G401.6 (cell line): ENCODE results near the gene CCDC190.
"Not testable (repeated sequence)": the region's sequence is repeated elsewhere in the genome, so short reads cannot be mapped to it uniquely, and the experiment has no call there.

Source experiments
- FAIRE-seq: peaks from 2 replicates; lab custom pipeline; 2012; peaks lifted over from hg19 to GRCh38; lab: Jason Lieb, UNC

Gene CCDC190

GRCh38 chr1:162861101-162861500, at the start of gene CCDC190:
TSS of gene CCDC190 (minus strand) at chr1:162861175. CDS start at chr1:162859646, 1,529 bp downstream.
- no peak for FAIRE-seq

- FAIRE-seq: no peak
Observed at GRCh38 chr1:162910161-162910560, 49.2 kb upstream of the CCDC190 start.

- no peak for FAIRE-seq
Observed at GRCh38 chr1:162908780-162909179, 47.8 kb upstream of the CCDC190 start.

GRCh38 chr1:162908236-162908635, 47.3 kb upstream of the CCDC190 start:
- no peak for FAIRE-seq

GRCh38 chr1:162906485-162906884, 45.5 kb upstream of the CCDC190 start:
- no peak for FAIRE-seq

- no peak for FAIRE-seq
Observed at GRCh38 chr1:162905174-162906158, 44.5 kb upstream of the CCDC190 start.

- no peak for FAIRE-seq
Observed at GRCh38 chr1:162904579-162904978, 43.6 kb upstream of the CCDC190 start.

- no peak for FAIRE-seq
Observed at GRCh38 chr1:162904023-162904422, 43.0 kb upstream of the CCDC190 start.

- FAIRE-seq: no peak
Observed at GRCh38 chr1:162903246-162903645, 42.3 kb upstream of the CCDC190 start.

GRCh38 chr1:162902416-162902815, 41.4 kb upstream of the CCDC190 start:
- FAIRE-seq: no peak

GRCh38 chr1:162901243-162901642, 40.3 kb upstream of the CCDC190 start:
- FAIRE-seq: no peak

- FAIRE-seq: no peak
Observed at GRCh38 chr1:162899422-162900146, 38.6 kb upstream of the CCDC190 start.

GRCh38 chr1:162893612-162893908, 32.6 kb upstream of the CCDC190 start:
- no peak for FAIRE-seq

- FAIRE-seq: no peak
Observed at GRCh38 chr1:162892906-162893611, 32.1 kb upstream of the CCDC190 start.

- no peak for FAIRE-seq
Observed at GRCh38 chr1:162889989-162890388, 29.0 kb upstream of the CCDC190 start.

- FAIRE-seq: no peak
Observed at GRCh38 chr1:162886705-162887104, 25.7 kb upstream of the CCDC190 start.

GRCh38 chr1:162885265-162885664, 24.3 kb upstream of the CCDC190 start:
- no peak for FAIRE-seq

GRCh38 chr1:162884831-162885230, 23.9 kb upstream of the CCDC190 start:
- FAIRE-seq: no peak

GRCh38 chr1:162882248-162882674, 21.3 kb upstream of the CCDC190 start:
- no peak for FAIRE-seq

- FAIRE-seq: no peak
Observed at GRCh38 chr1:162881590-162881989, 20.6 kb upstream of the CCDC190 start.

GRCh38 chr1:162880617-162881016, 19.6 kb upstream of the CCDC190 start:
- not testable (repeated sequence) for FAIRE-seq

GRCh38 chr1:162878000-162878596, 17.1 kb upstream of the CCDC190 start:
- FAIRE-seq: no peak
